ENCODE results near the gene KRT15.

DNA sequence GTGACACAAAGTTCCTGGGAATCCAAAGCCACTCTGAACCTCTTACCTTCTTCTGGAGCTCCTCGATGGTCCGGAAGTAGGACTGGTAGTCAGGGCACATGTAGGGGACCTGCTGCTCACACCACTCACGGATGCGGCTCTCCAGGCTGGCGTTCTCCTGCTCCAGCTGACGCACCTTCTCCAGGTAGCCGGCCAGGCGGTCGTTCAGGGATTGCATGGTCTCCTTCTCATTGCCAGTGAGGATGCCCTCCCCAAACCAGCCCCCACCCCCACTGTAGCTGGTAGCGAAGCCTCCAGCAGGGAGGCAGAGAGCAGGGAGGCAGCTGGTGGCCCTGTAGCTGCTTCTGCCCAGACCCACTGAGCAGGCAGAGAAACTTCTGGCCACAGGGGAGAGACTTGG is 38.1 kb downstream of the KRT15 start:
- no peak for TF ChIP-seq EZH2 (IDR thresholded peaks at IDR 0.05; ENCODE audit: low read depth, low read length, severe bottlenecking)
- no peak for TF ChIP-seq KDM1A (IDR thresholded peaks at IDR 0.05; ENCODE audit: borderline replicate concordance, low read length)
- TF ChIP-seq POLR2A (IDR thresholded peaks at IDR 0.05; ENCODE audit: control extremely low read depth in 1 of 2, low read depth in 2 of 2, low read length in 2 of 2), result no peak
- TF ChIP-seq, protein P1, sequence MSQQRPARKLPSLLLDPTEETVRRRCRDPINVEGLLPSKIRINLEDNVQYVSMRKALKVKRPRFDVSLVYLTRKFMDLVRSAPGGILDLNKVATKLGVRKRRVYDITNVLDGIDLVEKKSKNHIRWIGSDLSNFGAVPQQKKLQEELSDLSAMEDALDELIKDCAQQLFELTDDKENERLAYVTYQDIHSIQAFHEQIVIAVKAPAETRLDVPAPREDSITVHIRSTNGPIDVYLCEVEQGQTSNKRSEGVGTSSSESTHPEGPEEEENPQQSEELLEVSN (IDR thresholded peaks at IDR 0.05), result no peak
